ENCODE data around the gene CDH13.

GRCh38 chr16:82634955-82635610 lies 8.3 kb downstream of the CDH13 start:
- TF ChIP-seq EZH2 (IDR thresholded peaks at IDR 0.05; ENCODE audit: borderline replicate concordance, low read depth, low read length, severe bottlenecking) (no peak), CTCF (IDR thresholded peaks at IDR 0.05; ENCODE audit: borderline replicate concordance, extremely low read depth, low read length, poor library complexity, severe bottlenecking) (no peak)
